Fibroblast of mammary gland (primary cell): ENCODE results near the gene HES3.
A peak's percentile ranks its signal among the peaks of the same experiment; 100 is the strongest.

Source experiments
- DNase-seq: peaks from one replicate; pipeline ENCODE4 v3.0.0-alpha.2; 2010; ENCODE audit warnings: low read depth
- H3K4me3 ChIP-seq: 2 replicates; pipeline ENCODE4 v1.5.1; 2011; ENCODE audit warnings: low read depth, mild to moderate bottlenecking, low read length, moderate library complexity; ENCODE audit not compliant: control insufficient read depth
- CTCF ChIP-seq: conservative IDR thresholded peaks from 2 replicates; pipeline ENCODE4 v1.5.1; 2011; ENCODE audit warnings: low read depth, low read length, inconsistent platforms; ENCODE audit not compliant: control insufficient read depth, insufficient read depth

Gene HES3

GRCh38 chr1:6243993-6244392 lies at the start of gene HES3:
TSS of gene HES3 (plus strand) at chr1:6244179. CDS start at chr1:6244366, 187 bp downstream.
- no peak for DNase-seq
- TF ChIP-seq CTCF, result no peak
- H3K4me3 ChIP-seq, result no peak within 1 kb of the TSS

GRCh38 chr1:6197746-6198427 lies 46.1 kb upstream of the HES3 start:
- H3K4me3 ChIP-seq, result peak overlapping the region; percentile 99
- TF ChIP-seq CTCF, result no peak
- no peak for DNase-seq

GRCh38 chr1:6198646-6199297 lies 45.2 kb upstream of the HES3 start:
- TF ChIP-seq CTCF, result no peak
- H3K4me3 ChIP-seq, result peak overlapping the region; percentile 99
- DNase-seq, result no peak

- peak within 1 kb of the TSS; percentile 99 for H3K4me3 ChIP-seq
- DNase-seq, result peak; percentile 99
- no peak for TF ChIP-seq CTCF
These were observed 44.4 kb upstream of the HES3 start, which contains the start of gene RPL22 for GRCh38 chr1:6199298-6200187. TSS of gene RPL22 (minus strand) at chr1:6199595. CDS start at chr1:6199573, 22 bp downstream.

- no peak for DNase-seq
- peak overlapping the region; percentile 99 for H3K4me3 ChIP-seq
- TF ChIP-seq CTCF, result no peak
These were observed 43.7 kb upstream of the HES3 start for GRCh38 chr1:6200188-6200809.

- no peak overlapping the region for H3K4me3 ChIP-seq
- no peak for TF ChIP-seq CTCF
- no peak for DNase-seq
These were observed 41.7 kb upstream of the HES3 start for GRCh38 chr1:6202256-6202655.
